Activated CD4-positive, alpha-beta memory T cell treated with anti-CD3 and anti-CD28 coated beads for 36 hours (primary cell): ENCODE data around the gene GPR37L1. TPM values are rescaled to one million over a fixed set of nuclear protein-coding genes. Genes with fewer than 3 reads are reported as not detected.

Experiments
- CTCF ChIA-PET: fragments of 350-600 bp; sonication (Branson Sonifier 250); formaldehyde crosslinking; loops from one replicate; lab custom pipeline; 2021; ENCODE audit warnings: antibody characterized with exemption, inconsistent platforms; lab: Charles Lee
- POLR2A ChIA-PET: fragments of 350-600 bp; sonication (Branson Sonifier 250); formaldehyde crosslinking; loops from one replicate; lab custom pipeline; 2021; ENCODE audit warnings: antibody characterized with exemption; lab: Charles Lee
- DNase-seq: peaks from one replicate; pipeline ENCODE4 v3.0.0-alpha.2; 2020
- H3K27ac Mint-ChIP-seq: one replicate; pipeline ENCODE4 v1.8.0; 2021; ENCODE audit warnings: mixed read lengths
- H3K27me3 Mint-ChIP-seq: one replicate; pipeline ENCODE4 v1.8.0; 2021; ENCODE audit warnings: mixed read lengths
- H3K36me3 Mint-ChIP-seq: one replicate; pipeline ENCODE4 v1.8.0; 2021; ENCODE audit warnings: mixed read lengths
- H3K4me1 Mint-ChIP-seq: one replicate; pipeline ENCODE4 v1.8.0; 2021; ENCODE audit warnings: low read depth, mixed read lengths
- H3K4me3 Mint-ChIP-seq: one replicate; pipeline ENCODE4 v1.8.0; 2021; ENCODE audit warnings: mild to moderate bottlenecking, mixed read lengths
- H3K9me3 Mint-ChIP-seq: one replicate; pipeline ENCODE4 v1.8.0; 2021; ENCODE audit warnings: mixed read lengths
- intact Hi-C: fragments of 100-400 bp; cut with micrococcal nuclease; formaldehyde crosslinking; loops from one replicate; pipeline ENCODE4 v1.15.1; 2023
- total RNA-seq, 2 experiments: library from RNA; stranded (reverse); gene quantifications; one replicate each; pipeline ENCODE4 v1.2.3, GENCODE V29; 2021

The GPR37L1 gene, protein sequence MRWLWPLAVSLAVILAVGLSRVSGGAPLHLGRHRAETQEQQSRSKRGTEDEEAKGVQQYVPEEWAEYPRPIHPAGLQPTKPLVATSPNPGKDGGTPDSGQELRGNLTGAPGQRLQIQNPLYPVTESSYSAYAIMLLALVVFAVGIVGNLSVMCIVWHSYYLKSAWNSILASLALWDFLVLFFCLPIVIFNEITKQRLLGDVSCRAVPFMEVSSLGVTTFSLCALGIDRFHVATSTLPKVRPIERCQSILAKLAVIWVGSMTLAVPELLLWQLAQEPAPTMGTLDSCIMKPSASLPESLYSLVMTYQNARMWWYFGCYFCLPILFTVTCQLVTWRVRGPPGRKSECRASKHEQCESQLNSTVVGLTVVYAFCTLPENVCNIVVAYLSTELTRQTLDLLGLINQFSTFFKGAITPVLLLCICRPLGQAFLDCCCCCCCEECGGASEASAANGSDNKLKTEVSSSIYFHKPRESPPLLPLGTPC
- not detected for total RNA-seq

DNA sequence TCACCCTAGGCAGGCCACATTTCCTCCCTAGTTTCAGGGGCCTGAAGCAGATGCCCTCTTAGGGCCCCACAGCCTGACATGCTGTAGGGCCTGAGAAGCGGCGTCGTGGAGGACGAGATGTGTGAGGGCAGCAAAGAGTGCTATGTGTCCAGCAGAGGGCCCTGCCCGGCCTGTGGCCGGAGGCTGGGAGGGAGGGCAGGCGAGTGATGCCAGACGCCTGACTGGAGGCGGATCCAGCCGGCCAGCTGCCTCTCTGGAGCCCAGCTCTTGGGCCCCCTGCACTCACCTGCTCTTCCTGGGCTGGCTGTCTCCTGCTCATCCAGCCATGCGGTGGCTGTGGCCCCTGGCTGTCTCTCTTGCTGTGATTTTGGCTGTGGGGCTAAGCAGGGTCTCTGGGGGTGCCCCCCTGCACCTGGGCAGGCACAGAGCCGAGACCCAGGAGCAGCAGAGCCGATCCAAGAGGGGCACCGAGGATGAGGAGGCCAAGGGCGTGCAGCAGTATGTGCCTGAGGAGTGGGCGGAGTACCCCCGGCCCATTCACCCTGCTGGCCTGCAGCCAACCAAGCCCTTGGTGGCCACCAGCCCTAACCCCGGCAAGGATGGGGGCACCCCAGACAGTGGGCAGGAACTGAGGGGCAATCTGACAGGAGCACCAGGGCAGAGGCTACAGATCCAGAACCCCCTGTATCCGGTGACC, at the start of gene GPR37L1:
Gene GPR37L1 (plus strand): TSS at position 279 of the 697 bp plus-strand sequence. CDS start 47 bp downstream, at position 326.
- no peak for DNase-seq
- intact Hi-C loops, result no loop called here
- ChIA-PET POLR2A (no interaction called here), CTCF (interaction anchor here (3.1 kb wide), 1 partner anchor 12 kb away, joined by 9 read pairs; no protein-coding TSS in a partner anchor)
- Mint-ChIP-seq H3K27me3 (no peaks in the 10 kb centered on the region), H3K4me3 (no peak within 1 kb of the TSS), H3K4me1 (no peaks in the 10 kb centered on the region), H3K27ac (no peak within 1 kb of the TSS), H3K36me3 (no peaks in the 10 kb centered on the region), H3K9me3 (no peaks in the 10 kb centered on the region)

DNA sequence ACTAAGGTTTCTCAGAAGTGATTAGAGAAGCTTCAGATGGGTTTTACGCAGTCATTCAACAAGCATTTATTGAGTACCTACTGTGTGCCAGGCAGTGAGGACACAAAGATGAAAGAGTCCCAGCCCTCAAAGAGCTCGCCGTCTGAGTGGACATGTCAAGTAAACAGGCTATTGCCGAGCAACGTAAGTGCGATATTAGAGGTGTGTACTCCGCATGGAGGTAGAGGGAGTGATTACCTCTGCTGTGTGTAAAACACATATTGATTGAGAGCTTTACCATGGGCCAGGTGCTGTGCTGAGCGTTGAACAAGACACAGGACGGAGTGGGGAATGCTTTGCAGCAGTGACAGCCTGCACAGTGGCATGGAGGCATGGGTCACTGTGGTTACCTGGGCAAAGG, 49.5 kb upstream of the GPR37L1 start:
- ChIA-PET POLR2A (no interaction called here), CTCF (interaction anchor here (0.5 to 0.8 kb wide), 2 partner anchors 47 to 63 kb away, joined by 3 to 5 read pairs; partner anchors contain the start of gene ELF3)
- no peaks in the 10 kb centered on the region for H3K4me1 Mint-ChIP-seq
- no peak overlapping the region for H3K4me3 Mint-ChIP-seq
- no peaks in the 10 kb centered on the region for H3K27me3 Mint-ChIP-seq
- H3K27ac Mint-ChIP-seq, result no peak overlapping the region
- DNase-seq, result no peak
- H3K36me3 Mint-ChIP-seq, result no peaks in the 10 kb centered on the region
- intact Hi-C loops, result no loop called here
- no peaks in the 10 kb centered on the region for H3K9me3 Mint-ChIP-seq

DNA sequence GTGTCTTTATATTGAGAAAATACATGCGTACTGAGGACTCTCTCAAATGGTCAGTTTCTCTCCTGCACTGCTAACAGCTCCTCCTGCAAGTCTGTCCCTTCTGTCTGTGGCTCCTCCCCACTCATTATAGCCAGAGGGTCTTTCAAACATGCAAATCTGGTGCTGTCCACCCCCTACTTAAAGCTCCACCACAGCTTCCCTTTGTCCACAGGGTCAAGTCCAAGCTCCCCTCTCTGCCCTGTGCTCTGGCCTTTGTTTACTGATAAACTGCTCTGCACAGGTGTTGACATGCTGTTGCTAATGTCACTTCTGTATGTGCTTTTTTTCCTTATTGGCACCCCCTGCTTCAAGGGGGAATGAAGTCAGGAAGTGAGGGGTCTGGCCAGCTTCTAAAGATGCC, 47.7 kb upstream of the GPR37L1 start:
- ChIA-PET CTCF (no interaction called here), POLR2A (no interaction called here)
- H3K27ac Mint-ChIP-seq, result no peak overlapping the region
- H3K27me3 Mint-ChIP-seq, result no peaks in the 10 kb centered on the region
- no peak for DNase-seq
- H3K4me3 Mint-ChIP-seq, result no peak overlapping the region
- H3K9me3 Mint-ChIP-seq, result no peaks in the 10 kb centered on the region
- H3K4me1 Mint-ChIP-seq, result no peaks in the 10 kb centered on the region
- H3K36me3 Mint-ChIP-seq, result no peaks in the 10 kb centered on the region
- intact Hi-C loops, result no loop called here

GRCh38 chr1:202075389-202075788, 47.3 kb upstream of the GPR37L1 start:
- intact Hi-C loops, result no loop called here
- Mint-ChIP-seq H3K27ac (no peak overlapping the region), H3K36me3 (no peaks in the 10 kb centered on the region), H3K4me1 (no peaks in the 10 kb centered on the region), H3K4me3 (no peak overlapping the region), H3K27me3 (no peaks in the 10 kb centered on the region), H3K9me3 (no peaks in the 10 kb centered on the region)
- CTCF ChIA-PET, result no interaction called here
- POLR2A ChIA-PET, result no interaction called here
- DNase-seq, result no peak

DNA sequence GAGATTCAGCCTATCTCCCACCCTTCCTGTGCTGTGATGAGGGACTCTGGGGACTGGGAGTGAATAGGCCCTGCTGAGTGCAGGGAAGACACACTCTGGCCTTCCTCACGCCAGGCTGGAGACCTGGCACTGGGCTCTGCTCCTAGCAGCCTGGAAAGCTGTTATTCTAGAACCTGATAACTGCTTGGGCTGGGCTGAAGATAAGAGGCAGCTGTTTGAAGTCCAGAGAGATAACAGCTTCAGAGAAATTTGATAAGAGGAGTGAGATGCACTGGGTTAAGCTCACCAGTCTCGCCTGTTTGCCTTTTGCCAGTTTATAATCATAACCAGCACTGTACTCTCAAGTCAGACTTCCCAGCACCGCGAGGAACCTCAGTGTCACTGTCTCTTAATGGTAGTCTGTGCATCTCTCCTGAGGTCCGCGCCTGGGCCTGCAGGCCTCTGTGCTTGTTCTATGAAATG, 46.6 kb upstream of the GPR37L1 start:
- intact Hi-C loops, result no loop called here
- Mint-ChIP-seq H3K27me3 (no peaks in the 10 kb centered on the region), H3K4me1 (no peaks in the 10 kb centered on the region), H3K9me3 (no peaks in the 10 kb centered on the region), H3K4me3 (no peak overlapping the region), H3K36me3 (no peaks in the 10 kb centered on the region), H3K27ac (no peak overlapping the region)
- CTCF ChIA-PET, result no interaction called here
- POLR2A ChIA-PET, result no interaction called here
- DNase-seq, result no peak

GRCh38 chr1:202078241-202078640, 44.5 kb upstream of the GPR37L1 start:
- CTCF ChIA-PET, result no interaction called here
- H3K36me3 Mint-ChIP-seq, result no peaks in the 10 kb centered on the region
- intact Hi-C loops, result no loop called here
- POLR2A ChIA-PET, result no interaction called here
- no peak for DNase-seq
- no peaks in the 10 kb centered on the region for H3K4me1 Mint-ChIP-seq
- no peaks in the 10 kb centered on the region for H3K27me3 Mint-ChIP-seq
- H3K27ac Mint-ChIP-seq, result no peak overlapping the region
- H3K4me3 Mint-ChIP-seq, result no peak overlapping the region
- H3K9me3 Mint-ChIP-seq, result no peaks in the 10 kb centered on the region

DNA sequence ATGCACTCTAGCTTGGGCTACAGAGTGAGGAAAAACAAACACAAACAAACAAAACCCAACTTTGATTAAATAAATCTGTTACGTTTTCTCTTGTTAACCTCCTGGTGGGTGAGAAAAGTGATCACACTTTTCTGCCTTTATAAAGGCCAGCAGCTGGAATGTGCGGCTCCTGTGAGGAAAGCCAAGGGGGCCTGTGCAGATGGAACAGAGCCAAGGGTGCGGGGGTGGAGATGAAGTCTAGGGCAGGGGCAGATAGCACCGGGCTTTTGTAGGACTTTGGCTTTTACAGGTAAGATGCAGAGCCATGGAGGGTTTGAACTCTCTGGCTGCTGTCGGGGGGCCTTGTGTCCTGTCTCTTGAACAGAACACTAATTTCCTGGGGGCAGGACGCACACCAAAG, 40.7 kb upstream of the GPR37L1 start:
- Mint-ChIP-seq H3K27ac (no peak overlapping the region), H3K9me3 (no peaks in the 10 kb centered on the region), H3K4me1 (no peaks in the 10 kb centered on the region), H3K36me3 (no peaks in the 10 kb centered on the region), H3K27me3 (no peaks in the 10 kb centered on the region), H3K4me3 (no peak overlapping the region)
- ChIA-PET POLR2A (no interaction called here), CTCF (no interaction called here)
- intact Hi-C loops, result no loop called here
- DNase-seq, result no peak

GRCh38 chr1:202084791-202085681, 37.7 kb upstream of the GPR37L1 start:
- H3K4me3 Mint-ChIP-seq, result no peak overlapping the region
- no peak overlapping the region for H3K27ac Mint-ChIP-seq
- no peaks in the 10 kb centered on the region for H3K36me3 Mint-ChIP-seq
- intact Hi-C loops, result no loop called here
- no peaks in the 10 kb centered on the region for H3K27me3 Mint-ChIP-seq
- ChIA-PET POLR2A (no interaction called here), CTCF (no interaction called here)
- H3K4me1 Mint-ChIP-seq, result no peaks in the 10 kb centered on the region
- no peaks in the 10 kb centered on the region for H3K9me3 Mint-ChIP-seq
- no peak for DNase-seq

- Mint-ChIP-seq H3K27me3 (no peaks in the 10 kb centered on the region), H3K4me1 (no peaks in the 10 kb centered on the region), H3K27ac (no peak overlapping the region), H3K36me3 (no peaks in the 10 kb centered on the region), H3K4me3 (no peak overlapping the region), H3K9me3 (no peaks in the 10 kb centered on the region)
- CTCF ChIA-PET, result no interaction called here
- POLR2A ChIA-PET, result no interaction called here
- intact Hi-C loops, result no loop called here
- DNase-seq, result no peak
Observed at GRCh38 chr1:202085682-202086373, 36.9 kb upstream of the GPR37L1 start.

DNA sequence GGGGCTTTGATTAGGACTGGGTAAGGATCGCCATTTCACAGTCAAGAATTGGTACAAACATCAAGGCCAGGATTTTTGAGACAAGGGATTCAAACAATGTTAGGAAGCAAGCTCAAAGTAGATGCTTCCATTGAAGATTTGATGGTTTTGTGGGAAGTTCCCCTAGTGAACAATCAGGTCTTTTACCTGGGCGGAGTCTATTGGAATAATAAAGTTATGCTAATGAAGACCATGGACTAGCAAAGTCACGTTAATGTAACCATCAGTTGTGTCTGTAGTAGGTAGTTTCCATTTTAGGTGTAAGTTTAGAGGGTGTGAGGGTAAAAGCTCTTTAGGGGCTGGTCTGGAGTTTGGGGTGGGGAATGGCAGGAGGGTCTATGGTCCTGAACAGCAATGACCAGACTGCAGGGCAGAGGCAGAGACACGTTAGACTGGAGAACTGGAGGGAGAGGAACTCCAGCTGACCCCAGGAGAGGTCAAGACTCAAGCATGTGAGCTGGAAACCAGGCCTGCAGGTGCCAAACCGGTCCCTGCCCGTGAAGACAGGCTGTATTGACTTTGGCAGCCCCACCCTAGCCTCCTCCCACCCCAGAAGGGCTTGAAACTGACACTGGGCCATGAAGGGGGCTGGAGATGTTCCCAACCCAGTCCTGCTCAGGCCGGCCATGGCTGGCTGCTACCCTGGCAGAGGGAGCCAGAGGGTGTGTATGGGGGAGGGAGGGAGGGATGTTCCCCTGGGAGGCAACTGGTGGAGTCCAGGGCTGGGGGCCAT, 36.0 kb upstream of the GPR37L1 start:
- intact Hi-C loops, result no loop called here
- Mint-ChIP-seq H3K36me3 (no peaks in the 10 kb centered on the region), H3K27me3 (no peaks in the 10 kb centered on the region), H3K4me1 (no peaks in the 10 kb centered on the region), H3K27ac (no peak overlapping the region), H3K9me3 (no peaks in the 10 kb centered on the region), H3K4me3 (no peak overlapping the region)
- DNase-seq, result no peak
- CTCF ChIA-PET, result no interaction called here
- POLR2A ChIA-PET, result no interaction called here

- CTCF ChIA-PET, result no interaction called here
- Mint-ChIP-seq H3K27ac (no peak overlapping the region), H3K4me3 (no peak overlapping the region), H3K27me3 (no peaks in the 10 kb centered on the region), H3K9me3 (no peaks in the 10 kb centered on the region), H3K36me3 (no peaks in the 10 kb centered on the region), H3K4me1 (no peaks in the 10 kb centered on the region)
- intact Hi-C loops, result no loop called here
- POLR2A ChIA-PET, result no interaction called here
- no peak for DNase-seq
Observed at GRCh38 chr1:202088206-202088605, 34.5 kb upstream of the GPR37L1 start.
